ENCODE data around the gene PGK2.

PGK2 gene

GRCh38 chr6:49743429-49743828 is 43.7 kb downstream of the PGK2 start:
- no peaks in the 10 kb centered on the region for H3K27me3 ChIP-seq (ENCODE audit: low read depth, low read length)
- H2AFZ ChIP-seq (ENCODE audit: low read depth, low read length), result no peak overlapping the region
- no peaks in the 10 kb centered on the region for H3K79me2 ChIP-seq (ENCODE audit: low read length)
- no peaks in the 10 kb centered on the region for H4K20me1 ChIP-seq (ENCODE audit: insufficient read depth, low read length)
- no peak overlapping the region for H3K27ac ChIP-seq (ENCODE audit: low read length)
- no peak overlapping the region for H3K4me2 ChIP-seq (ENCODE audit: low read length)
- peaks cover 12% of the 10 kb centered on the region for H3K4me1 ChIP-seq (ENCODE audit: low read length)
- H3K4me3 ChIP-seq (ENCODE audit: low read length), result no peak overlapping the region
- TF ChIP-seq CTCF (IDR thresholded peaks at IDR 0.05; ENCODE audit: low read depth, low read length) (no peak), EZH2phosphoT487 (IDR thresholded peaks at IDR 0.05; ENCODE audit: low read depth) (no peak)
- H3K9ac ChIP-seq (ENCODE audit: low read length), result no peak overlapping the region
- H3K9me3 ChIP-seq (ENCODE audit: insufficient read depth, low read length), result no peaks in the 10 kb centered on the region
- H3K36me3 ChIP-seq (replicated peaks; ENCODE audit: low read depth, low read length), result no peaks in the 10 kb centered on the region

GRCh38 chr6:49739423-49739822 is 47.7 kb downstream of the PGK2 start:
- Histone ChIP-seq H2AFZ (ENCODE audit: low read depth, low read length) (no peak overlapping the region), H3K9ac (ENCODE audit: low read length) (no peak overlapping the region), H3K79me2 (ENCODE audit: low read length) (no peaks in the 10 kb centered on the region), H3K36me3 (replicated peaks; ENCODE audit: low read depth, low read length) (no peaks in the 10 kb centered on the region), H3K9me3 (ENCODE audit: insufficient read depth, low read length) (no peaks in the 10 kb centered on the region), H3K27me3 (ENCODE audit: low read depth, low read length) (no peaks in the 10 kb centered on the region), H3K27ac (ENCODE audit: low read length) (no peak overlapping the region), H3K4me3 (ENCODE audit: low read length) (no peak overlapping the region), H3K4me1 (ENCODE audit: low read length) (peaks cover 4% of the 10 kb centered on the region), H4K20me1 (ENCODE audit: insufficient read depth, low read length) (no peaks in the 10 kb centered on the region), H3K4me2 (ENCODE audit: low read length) (no peak overlapping the region)
- no peak for TF ChIP-seq CTCF (IDR thresholded peaks at IDR 0.05; ENCODE audit: low read depth, low read length)
- TF ChIP-seq EZH2phosphoT487 (IDR thresholded peaks at IDR 0.05; ENCODE audit: low read depth), result no peak

GRCh38 chr6:49736017-49736508 is 51.0 kb downstream of the PGK2 start:
- no peak overlapping the region for H3K4me2 ChIP-seq (ENCODE audit: low read length)
- H3K9ac ChIP-seq (ENCODE audit: low read length), result no peak overlapping the region
- no peaks in the 10 kb centered on the region for H3K36me3 ChIP-seq (replicated peaks; ENCODE audit: low read depth, low read length)
- H3K4me3 ChIP-seq (ENCODE audit: low read length), result no peak overlapping the region
- no peaks in the 10 kb centered on the region for H4K20me1 ChIP-seq (ENCODE audit: insufficient read depth, low read length)
- no peaks in the 10 kb centered on the region for H3K79me2 ChIP-seq (ENCODE audit: low read length)
- no peak overlapping the region for H2AFZ ChIP-seq (ENCODE audit: low read depth, low read length)
- no peaks in the 10 kb centered on the region for H3K4me1 ChIP-seq (ENCODE audit: low read length)
- H3K27ac ChIP-seq (ENCODE audit: low read length), result no peak overlapping the region
- H3K9me3 ChIP-seq (ENCODE audit: insufficient read depth, low read length), result no peaks in the 10 kb centered on the region
- TF ChIP-seq CTCF (IDR thresholded peaks at IDR 0.05; ENCODE audit: low read depth, low read length) (no peak), EZH2phosphoT487 (IDR thresholded peaks at IDR 0.05; ENCODE audit: low read depth) (no peak)
- H3K27me3 ChIP-seq (ENCODE audit: low read depth, low read length), result no peaks in the 10 kb centered on the region

All from OCI-LY3 (cell line).